Activated T-helper 17 cell treated with anti-CD3 and anti-CD28 coated beads, Interleukin-2, amount 50 U/mL, for 72 hours (primary cell): Measurements from ENCODE around the gene HK3. TPM values are rescaled to one million over a fixed set of nuclear protein-coding genes. Genes with fewer than 3 reads are reported as not detected.
"Not testable (repeated sequence)": the region's sequence is repeated elsewhere in the genome, so short reads cannot be mapped to it uniquely, and the experiment has no call there.

ENCODE experiments used
- ATAC-seq: fragments of 150-1000 bp; cut with Tn5 transposase; replicated peaks from 2 replicates; pipeline ENCODE4 v1.10.0; 2021; ENCODE audit warnings: mild to moderate bottlenecking, moderate library complexity
- H3K27ac Mint-ChIP-seq: one replicate; pipeline ENCODE4 v1.8.0; 2022; ENCODE audit warnings: mixed read lengths
- H3K27me3 Mint-ChIP-seq: one replicate; pipeline ENCODE4 v1.8.0; 2022; ENCODE audit warnings: mixed read lengths
- H3K36me3 Mint-ChIP-seq: one replicate; pipeline ENCODE4 v1.8.0; 2022; ENCODE audit warnings: low read depth, mild to moderate bottlenecking, mixed read lengths
- H3K4me1 Mint-ChIP-seq: one replicate; pipeline ENCODE4 v1.8.0; 2022; ENCODE audit warnings: mixed read lengths
- H3K4me3 Mint-ChIP-seq: one replicate; pipeline ENCODE4 v1.8.0; 2022; ENCODE audit warnings: mild to moderate bottlenecking, mixed read lengths
- H3K9me3 Mint-ChIP-seq: one replicate; pipeline ENCODE4 v1.8.0; 2022; ENCODE audit warnings: mixed read lengths
- total RNA-seq, 2 donors: library from RNA; stranded (reverse); gene quantifications; one replicate each; pipeline ENCODE4 v1.2.3, GENCODE V29; 2022

The HK3 gene
- total RNA-seq, 2 donors from 2014 or later: 0.29 to 0.76 TPM

GRCh38 chr5:176873541-176874172, 25.5 kb downstream of the HK3 start:
- Mint-ChIP-seq H3K27me3 (peaks cover 20% of the 10 kb centered on the region), H3K4me1 (peaks cover 10% of the 10 kb centered on the region), H3K27ac (peak overlapping the region; percentile 65), H3K36me3 (peaks cover 6% of the 10 kb centered on the region), H3K9me3 (peaks cover 4% of the 10 kb centered on the region), H3K4me3 (no peak overlapping the region)
- ATAC-seq: no peak

GRCh38 chr5:176873011-176873410, 26.1 kb downstream of the HK3 start:
- H3K27ac Mint-ChIP-seq: peak overlapping the region; percentile 65
- not testable (repeated sequence) for H3K9me3 Mint-ChIP-seq, ATAC-seq

GRCh38 chr5:176872586-176872985, 26.6 kb downstream of the HK3 start:
- peaks cover 18% of the 10 kb centered on the region for H3K27me3 Mint-ChIP-seq
- not testable (repeated sequence) for H3K27ac Mint-ChIP-seq, H3K4me3 Mint-ChIP-seq, H3K36me3 Mint-ChIP-seq, H3K9me3 Mint-ChIP-seq, ATAC-seq
- peaks cover 10% of the 10 kb centered on the region for H3K4me1 Mint-ChIP-seq

More at GRCh38 chr5:176873011-176873410, 26.1 kb downstream of the HK3 start:
- H3K27me3 Mint-ChIP-seq: peaks cover 18% of the 10 kb centered on the region
- not testable (repeated sequence) for H3K4me3 Mint-ChIP-seq, H3K36me3 Mint-ChIP-seq
- peaks cover 10% of the 10 kb centered on the region for H3K4me1 Mint-ChIP-seq

GRCh38 chr5:176870644-176871043, 28.5 kb downstream of the HK3 start:
- H3K27me3 Mint-ChIP-seq: peaks cover 16% of the 10 kb centered on the region
- not testable (repeated sequence) for H3K4me1 Mint-ChIP-seq, H3K4me3 Mint-ChIP-seq, H3K36me3 Mint-ChIP-seq, H3K27ac Mint-ChIP-seq, H3K9me3 Mint-ChIP-seq, ATAC-seq

GRCh38 chr5:176870110-176870591, 29.0 kb downstream of the HK3 start:
- Mint-ChIP-seq H3K9me3 (peaks cover 4% of the 10 kb centered on the region), H3K27me3 (peaks cover 11% of the 10 kb centered on the region), H3K4me1 (no peaks in the 10 kb centered on the region), H3K4me3 (no peak overlapping the region), H3K36me3 (peaks cover 6% of the 10 kb centered on the region), H3K27ac (no peak overlapping the region)
- no peak for ATAC-seq

GRCh38 chr5:176869501-176870109, 29.5 kb downstream of the HK3 start:
- Mint-ChIP-seq H3K4me1 (no peaks in the 10 kb centered on the region), H3K4me3 (no peak overlapping the region), H3K9me3 (peaks cover 4% of the 10 kb centered on the region), H3K27ac (no peak overlapping the region), H3K27me3 (peaks cover 8% of the 10 kb centered on the region), H3K36me3 (peaks cover 6% of the 10 kb centered on the region)
- no peak for ATAC-seq

GRCh38 chr5:176868731-176869130, 30.4 kb downstream of the HK3 start:
- Mint-ChIP-seq H3K4me3 (no peak overlapping the region), H3K4me1 (no peaks in the 10 kb centered on the region), H3K27ac (no peak overlapping the region), H3K27me3 (peaks cover 10% of the 10 kb centered on the region), H3K9me3 (peaks cover 4% of the 10 kb centered on the region), H3K36me3 (peaks cover 6% of the 10 kb centered on the region)
- ATAC-seq: no peak

GRCh38 chr5:176868126-176868525, 31.0 kb downstream of the HK3 start:
- H3K27me3 Mint-ChIP-seq: peaks cover 13% of the 10 kb centered on the region
- peaks cover 2% of the 10 kb centered on the region for H3K9me3 Mint-ChIP-seq
- no peak overlapping the region for H3K4me3 Mint-ChIP-seq
- H3K27ac Mint-ChIP-seq: no peak overlapping the region
- no peaks in the 10 kb centered on the region for H3K4me1 Mint-ChIP-seq
- no peak for ATAC-seq
- peaks cover 2% of the 10 kb centered on the region for H3K36me3 Mint-ChIP-seq

GRCh38 chr5:176866707-176867310, 32.3 kb downstream of the HK3 start:
- H3K4me3 Mint-ChIP-seq: no peak overlapping the region

GRCh38 chr5:176865964-176866363, 33.2 kb downstream of the HK3 start:
- Mint-ChIP-seq H3K27ac (no peak overlapping the region), H3K4me1 (no peaks in the 10 kb centered on the region), H3K36me3 (no peaks in the 10 kb centered on the region), H3K9me3 (no peaks in the 10 kb centered on the region), H3K4me3 (no peak overlapping the region), H3K27me3 (peaks cover 20% of the 10 kb centered on the region)
- no peak for ATAC-seq

More at GRCh38 chr5:176866707-176867310, 32.3 kb downstream of the HK3 start:
- H3K27ac Mint-ChIP-seq: no peak overlapping the region
- H3K4me1 Mint-ChIP-seq: no peaks in the 10 kb centered on the region
- H3K27me3 Mint-ChIP-seq: peaks cover 20% of the 10 kb centered on the region
- no peaks in the 10 kb centered on the region for H3K36me3 Mint-ChIP-seq
- ATAC-seq: no peak
- no peaks in the 10 kb centered on the region for H3K9me3 Mint-ChIP-seq

GRCh38 chr5:176864755-176865154, 34.4 kb downstream of the HK3 start:
- no peaks in the 10 kb centered on the region for H3K9me3 Mint-ChIP-seq
- H3K4me1 Mint-ChIP-seq: no peaks in the 10 kb centered on the region
- no peaks in the 10 kb centered on the region for H3K36me3 Mint-ChIP-seq
- no peak overlapping the region for H3K4me3 Mint-ChIP-seq
- H3K27ac Mint-ChIP-seq: no peak overlapping the region
- ATAC-seq: no peak
- peaks cover 26% of the 10 kb centered on the region for H3K27me3 Mint-ChIP-seq

GRCh38 chr5:176863765-176864098, 35.4 kb downstream of the HK3 start:
- Mint-ChIP-seq H3K27me3 (peaks cover 26% of the 10 kb centered on the region), H3K4me1 (no peaks in the 10 kb centered on the region), H3K4me3 (no peak overlapping the region), H3K9me3 (no peaks in the 10 kb centered on the region), H3K36me3 (no peaks in the 10 kb centered on the region), H3K27ac (no peak overlapping the region)
- ATAC-seq: no peak

GRCh38 chr5:176863041-176863764, 35.9 kb downstream of the HK3 start:
- ATAC-seq: no peak
- Mint-ChIP-seq H3K4me3 (no peak overlapping the region), H3K36me3 (no peaks in the 10 kb centered on the region), H3K27me3 (peaks cover 28% of the 10 kb centered on the region), H3K9me3 (no peaks in the 10 kb centered on the region), H3K4me1 (peaks cover 2% of the 10 kb centered on the region), H3K27ac (no peak overlapping the region)

GRCh38 chr5:176862330-176862995, 36.7 kb downstream of the HK3 start:
- Mint-ChIP-seq H3K36me3 (no peaks in the 10 kb centered on the region), H3K27me3 (peaks cover 32% of the 10 kb centered on the region), H3K27ac (no peak overlapping the region), H3K9me3 (no peaks in the 10 kb centered on the region), H3K4me3 (no peak overlapping the region), H3K4me1 (peaks cover 5% of the 10 kb centered on the region)
- no peak for ATAC-seq
